Measurements from ENCODE around the gene SRD5A3.

GRCh38 chr4:55311792-55312488, 34.1 kb upstream of the SRD5A3 start:
- no peak for TF ChIP-seq CTCF (IDR thresholded peaks at IDR 0.05; ENCODE audit: borderline replicate concordance, extremely low read depth, low read length, poor library complexity, severe bottlenecking)
- no peak for TF ChIP-seq EZH2 (IDR thresholded peaks at IDR 0.05; ENCODE audit: borderline replicate concordance, low read depth, low read length, severe bottlenecking)

Measured in DND-41 (cell line).